GM12878 (cell line): ENCODE results near the gene PAN3. TPM values are rescaled to one million over a fixed set of nuclear protein-coding genes. Genes with fewer than 3 reads are reported as not detected.

Source experiments
- ATAC-seq: fragments of 200-7000 bp; cut with Tn5 transposase; 3 replicates; pipeline ENCODE4 v1.9.1; 2020; ENCODE audit warnings: mild to moderate bottlenecking, moderate library complexity
- BruUV-seq: library from RNA; stranded (reverse); fragments of 400-500 nt; replicated peaks from 2 replicates; lab custom pipeline; 2021; lab: Mats Ljungman, UMichigan
- CTCF ChIA-PET: fragments of 300-600 bp; sonication (Branson Sonifier 250); formaldehyde crosslinking; extraction: SDS; loops from one replicate; lab custom pipeline; 2021; ENCODE audit warnings: inconsistent platforms; lab: Yijun Ruan, JAX
- POLR2A ChIA-PET: fragments of 350-600 bp; formaldehyde crosslinking; extraction: SDS; loops from one replicate; lab custom pipeline; 2021; ENCODE audit warnings: inconsistent platforms; lab: Charles Lee
- RAD21 ChIA-PET: fragments of 300-600 bp; sonication (Branson Sonifier 250); formaldehyde crosslinking; loops from one replicate; lab custom pipeline; 2023; ENCODE audit warnings: antibody characterized with exemption; ENCODE audit not compliant: unreplicated experiment; lab: Charles Lee
- SMC1A ChIA-PET: fragments of 300-600 bp; sonication (Branson Sonifier 250); formaldehyde crosslinking; loops from one replicate; lab custom pipeline; 2023; ENCODE audit not compliant: unreplicated experiment, uncharacterized antibody; lab: Charles Lee
- DNase-seq: peaks from one replicate; pipeline ENCODE4 v3.0.0-alpha.2; 2011; ENCODE audit warnings: low read depth, low spot score
- FAIRE-seq: peaks from 3 replicates; lab custom pipeline; 2011; peaks lifted over from hg19 to GRCh38; lab: Jason Lieb, UNC
- H2AFZ ChIP-seq: 2 replicates; pipeline ENCODE4 v1.6.0; 2011; ENCODE audit warnings: low read depth, low read length, control low read depth; ENCODE audit not compliant: control insufficient read depth
- H3K27ac ChIP-seq: 2 replicates; pipeline ENCODE4 v1.5.1; 2011; ENCODE audit warnings: control low read depth; ENCODE audit not compliant: control insufficient read depth, insufficient read depth
- H3K27me3 ChIP-seq, 2 experiments: replicated peaks in 1 of 2; 2 replicates each; pipeline versions ENCODE4 v1.6.0 to v1.6.1; 2011; ENCODE audit warnings: low read length in 1 of 2; ENCODE audit not compliant: control insufficient read depth in 2 of 2, insufficient read depth in 2 of 2
- H3K36me3 ChIP-seq, 2 experiments: 2 replicates each; pipeline ENCODE4 v1.5.1; 2011; ENCODE audit warnings: low read length in 1 of 2; ENCODE audit not compliant: control insufficient read depth in 2 of 2, insufficient read depth in 2 of 2
- H3K4me1 ChIP-seq: 2 replicates; pipeline ENCODE4 v1.6.1; 2011; ENCODE audit warnings: mild to moderate bottlenecking, low read length, moderate library complexity, mixed read lengths; ENCODE audit not compliant: control insufficient read depth, insufficient read depth
- H3K4me2 ChIP-seq: 2 replicates; pipeline ENCODE4 v1.6.0; 2011; ENCODE audit warnings: control low read depth; ENCODE audit not compliant: control insufficient read depth, insufficient read depth
- H3K4me3 ChIP-seq: fragments of 200-600 bp; sonication (generic); 2 replicates; pipeline ENCODE4 v1.5.1; 2016
- H3K79me2 ChIP-seq: 2 replicates; pipeline ENCODE4 v1.6.0; 2011; ENCODE audit warnings: low read length; ENCODE audit not compliant: control insufficient read depth, insufficient read depth
- H3K9ac ChIP-seq: 2 replicates; pipeline ENCODE4 v1.8.0; 2011; ENCODE audit warnings: low read length, control low read depth, mixed read lengths; ENCODE audit not compliant: control insufficient read depth, insufficient read depth
- H3K9me3 ChIP-seq: replicated peaks from 3 replicates; pipeline ENCODE4 v1.5.1; 2011; ENCODE audit warnings: mild to moderate bottlenecking, low read length; ENCODE audit not compliant: control insufficient read depth, insufficient read depth
- H4K20me1 ChIP-seq: 2 replicates; pipeline ENCODE4 v1.6.0; 2011; ENCODE audit not compliant: control insufficient read depth, insufficient read depth
- BACH1 ChIP-seq: fragments of 450-650 bp; IDR thresholded peaks from 2 replicates; pipeline ENCODE4 v1.6.1; 2017; ENCODE audit warnings: mild to moderate bottlenecking, borderline replicate concordance
- MEF2A ChIP-seq: IDR thresholded peaks from 2 replicates; pipeline ENCODE4 v1.6.1; 2011; ENCODE audit warnings: low read depth, mild to moderate bottlenecking, low read length, moderate library complexity; ENCODE audit not compliant: insufficient read depth
- NR2F1 ChIP-seq: fragments of 450-650 bp; conservative IDR thresholded peaks from 2 replicates; pipeline ENCODE4 v1.6.1; 2017; ENCODE audit warnings: mild to moderate bottlenecking
- SREBF1 ChIP-seq: IDR thresholded peaks from 2 replicates; pipeline ENCODE4 v1.6.1; 2012; ENCODE audit warnings: mild to moderate bottlenecking, low read length
- SREBF2 ChIP-seq: IDR thresholded peaks from 2 replicates; pipeline ENCODE4 v1.6.1; 2012; ENCODE audit warnings: mild to moderate bottlenecking, low read length
- YY1 ChIP-seq: IDR thresholded peaks from 2 replicates; pipeline ENCODE4 v1.6.1; 2011; ENCODE audit warnings: low read depth, mild to moderate bottlenecking, low read length
- WGBS: methylation state at CpG from one replicate; pipeline ENCODE4 v1.1.6; 2016; ENCODE audit warnings: low lambda C conversion rate; ENCODE audit not compliant: insufficient replicate concordance, insufficient coverage; ENCODE audit errors: missing lambda C conversion rate; 5-methylcytosine and 5-hydroxymethylcytosine counted together
- in situ Hi-C: fragments of 300-500 bp; cut with MboI; formaldehyde crosslinking; loops from 9 replicates; pipeline ENCODE4 v1.14.3; 2018; ENCODE audit warnings: mixed read lengths
- intact Hi-C: fragments of 100-400 bp; cut with micrococcal nuclease; formaldehyde crosslinking; loops from one replicate; pipeline ENCODE4 v1.14.2; 2022; ENCODE audit not compliant: unreplicated experiment
- polyA plus RNA-seq, 11 experiments: library from polyadenylated mRNA; depleted of rRNA in 4 of 11; unstranded in 6 of 11; stranded (reverse) in 5 of 11; fragments of >200 nt; fragmentation: Nextera tagmentation in 4 of 11; fragmentation: Illumina TruSeq in 1 of 11; extraction: Ambion mirVana in 4 of 11; extraction: Trizol in 1 of 11; gene quantifications; 1 replicate in 1 of 11; 2 replicates in 10 of 11; pipeline versions ENCODE4 v1.2.1 to v1.2.3, GENCODE V29; 2011 to 2016; ENCODE audit warnings: inconsistent platforms in 2 of 11, missing spikeins in 2 of 11, low read depth in 1 of 11
- total RNA-seq, 4 experiments: library from RNA; depleted of rRNA in 3 of 4; stranded (reverse); fragments of >200 nt in 3 of 4; fragmentation: Illumina TruSeq in 1 of 4; extraction: Trizol in 1 of 4; gene quantifications; 2 replicates each; pipeline versions ENCODE4 v1.2.1 to v1.2.3, GENCODE V29; 2013 to 2021
- TF ChIP-seq, protein P1 (sequence below): IDR thresholded peaks from 2 replicates; pipeline ENCODE4 v1.6.1; 2012; ENCODE audit warnings: low read length, inconsistent platforms
- TF ChIP-seq, protein P2 (sequence below): IDR thresholded peaks from 2 replicates; pipeline ENCODE4 v1.6.1; 2012; ENCODE audit warnings: improper control_type of control experiment, low read depth, low read length; ENCODE audit not compliant: insufficient replicate concordance
- TF ChIP-seq, protein P3 (sequence below): IDR thresholded peaks from 2 replicates; pipeline ENCODE4 v1.6.1; 2011; ENCODE audit warnings: borderline replicate concordance, low read depth, mild to moderate bottlenecking, moderate library complexity, low read length; ENCODE audit not compliant: insufficient read depth, poor library complexity, severe bottlenecking

The PAN3 gene
- total and polyA plus RNA-seq, 10 of the 15 experiments (the other 5 are each of a cell fraction or from before 2014, with no cell fraction given), result 13.0 to 33.3 (median 19.9) TPM

DNA sequence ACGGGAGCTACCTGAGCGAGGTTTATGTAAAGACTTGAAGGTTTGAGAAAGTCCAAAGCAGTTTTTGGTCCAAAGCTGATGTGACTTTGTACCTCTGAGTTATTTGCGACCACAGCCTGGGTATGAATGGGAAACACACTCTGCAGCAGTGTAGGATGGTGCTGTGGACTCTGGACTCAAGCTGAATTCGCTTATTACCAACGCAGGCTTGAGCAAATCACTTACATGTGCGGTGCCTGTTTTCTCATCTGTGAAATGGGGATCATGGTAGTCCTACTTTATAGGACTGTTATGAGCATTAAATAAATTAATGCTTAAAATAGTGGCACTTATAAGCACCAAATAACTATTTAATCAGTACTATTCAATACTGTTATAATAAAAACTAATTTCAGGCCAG is 176.5 kb downstream of the PAN3 start:
- CTCF ChIA-PET, result interaction anchor here (0.6 to 2.1 kb wide), 6 partner anchors 9 to 482 kb away, joined by 3 to 8 read pairs (median 4); no protein-coding TSS in a partner anchor
- FAIRE-seq, result no peak
- POLR2A ChIA-PET, result no interaction called here
- 78% methylated on average over 6 of the region's 6 CpGs for WGBS
- Histone ChIP-seq H3K79me2 (no peaks in the 10 kb centered on the region), H3K4me2 (no peak overlapping the region), H3K9ac (no peak overlapping the region), H3K36me3 (no peaks in the 10 kb centered on the region), H3K4me1 (no peaks in the 10 kb centered on the region), H3K27me3 (no peaks in the 10 kb centered on the region), H4K20me1 (no peaks in the 10 kb centered on the region), H3K9me3 (no peaks in the 10 kb centered on the region), H3K4me3 (no peak overlapping the region), H2AFZ (no peak overlapping the region), H3K27ac (no peak overlapping the region)
- RAD21 ChIA-PET, result interaction anchor here (0.9 to 1.2 kb wide), 2 partner anchors 11 to 341 kb away, joined by 3 read pairs; no protein-coding TSS in a partner anchor
- no peak for ATAC-seq
- no peak for DNase-seq
- BruUV-seq, result no TSS peak
- intact Hi-C loops, result no loop called here
- in situ Hi-C loops, result loop anchor here (25.0 kb wide), 1 partner anchor 1047 kb away; no protein-coding TSS in a partner anchor
- no peak for TF ChIP-seq MEF2A
- TF ChIP-seq, protein P1, sequence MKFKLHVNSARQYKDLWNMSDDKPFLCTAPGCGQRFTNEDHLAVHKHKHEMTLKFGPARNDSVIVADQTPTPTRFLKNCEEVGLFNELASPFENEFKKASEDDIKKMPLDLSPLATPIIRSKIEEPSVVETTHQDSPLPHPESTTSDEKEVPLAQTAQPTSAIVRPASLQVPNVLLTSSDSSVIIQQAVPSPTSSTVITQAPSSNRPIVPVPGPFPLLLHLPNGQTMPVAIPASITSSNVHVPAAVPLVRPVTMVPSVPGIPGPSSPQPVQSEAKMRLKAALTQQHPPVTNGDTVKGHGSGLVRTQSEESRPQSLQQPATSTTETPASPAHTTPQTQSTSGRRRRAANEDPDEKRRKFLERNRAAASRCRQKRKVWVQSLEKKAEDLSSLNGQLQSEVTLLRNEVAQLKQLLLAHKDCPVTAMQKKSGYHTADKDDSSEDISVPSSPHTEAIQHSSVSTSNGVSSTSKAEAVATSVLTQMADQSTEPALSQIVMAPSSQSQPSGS, result no peak
- TF ChIP-seq SREBF1, result no peak
- SMC1A ChIA-PET, result interaction anchor here (0.7 to 2.4 kb wide), 7 partner anchors 10 to 484 kb away, joined by 3 to 18 read pairs (median 3); no protein-coding TSS in a partner anchor

DNA sequence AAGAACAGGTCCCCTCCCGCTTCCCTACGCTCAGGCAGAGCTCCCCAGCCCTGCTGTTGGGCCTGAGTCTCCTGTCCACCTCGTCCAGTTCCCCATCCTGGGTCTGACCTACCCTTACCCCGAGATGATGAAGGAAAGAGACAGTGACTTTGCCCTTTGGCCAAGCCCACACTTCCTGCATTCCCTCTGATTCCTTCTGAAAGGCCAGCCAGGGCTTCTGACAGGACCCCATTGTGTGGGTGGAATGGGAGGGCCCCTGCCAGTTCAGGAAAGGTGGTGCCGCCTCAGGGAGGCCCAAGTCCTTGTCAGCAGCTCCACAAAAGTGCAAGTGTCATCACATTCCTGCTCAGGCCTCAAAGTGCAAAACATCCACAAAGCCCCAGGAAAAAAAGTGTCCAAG is 177.8 kb downstream of the PAN3 start:
- intact Hi-C loops (no loop called here), in situ Hi-C loops (loop anchor here (25.0 kb wide), 1 partner anchor 1046 kb away; no protein-coding TSS in a partner anchor)
- no peaks in the 10 kb centered on the region for H3K27me3 ChIP-seq
- ATAC-seq, result no peak
- ChIA-PET CTCF (interaction anchor here (2.1 kb wide), 1 partner anchor 8 kb away, joined by 8 read pairs; no protein-coding TSS in a partner anchor), SMC1A (interaction anchor here (2.4 to 2.5 kb wide), 2 partner anchors 9 to 321 kb away, joined by 9 to 18 read pairs; no protein-coding TSS in a partner anchor), RAD21 (no interaction called here), POLR2A (no interaction called here)
- H4K20me1 ChIP-seq, result no peaks in the 10 kb centered on the region
- no peaks in the 10 kb centered on the region for H3K4me1 ChIP-seq
- 57% methylated on average over 5 of the region's 5 CpGs for WGBS
- no peaks in the 10 kb centered on the region for H3K79me2 ChIP-seq
- FAIRE-seq, result no peak
- no peaks in the 10 kb centered on the region for H3K9me3 ChIP-seq
- no peak overlapping the region for H3K4me2 ChIP-seq
- DNase-seq, result no peak
- no TSS peak for BruUV-seq
- H2AFZ ChIP-seq, result no peak overlapping the region
- H3K4me3 ChIP-seq, result no peak overlapping the region
- no peak overlapping the region for H3K9ac ChIP-seq
- no peaks in the 10 kb centered on the region for H3K36me3 ChIP-seq
- H3K27ac ChIP-seq, result no peak overlapping the region
- TF ChIP-seq, protein P2, sequence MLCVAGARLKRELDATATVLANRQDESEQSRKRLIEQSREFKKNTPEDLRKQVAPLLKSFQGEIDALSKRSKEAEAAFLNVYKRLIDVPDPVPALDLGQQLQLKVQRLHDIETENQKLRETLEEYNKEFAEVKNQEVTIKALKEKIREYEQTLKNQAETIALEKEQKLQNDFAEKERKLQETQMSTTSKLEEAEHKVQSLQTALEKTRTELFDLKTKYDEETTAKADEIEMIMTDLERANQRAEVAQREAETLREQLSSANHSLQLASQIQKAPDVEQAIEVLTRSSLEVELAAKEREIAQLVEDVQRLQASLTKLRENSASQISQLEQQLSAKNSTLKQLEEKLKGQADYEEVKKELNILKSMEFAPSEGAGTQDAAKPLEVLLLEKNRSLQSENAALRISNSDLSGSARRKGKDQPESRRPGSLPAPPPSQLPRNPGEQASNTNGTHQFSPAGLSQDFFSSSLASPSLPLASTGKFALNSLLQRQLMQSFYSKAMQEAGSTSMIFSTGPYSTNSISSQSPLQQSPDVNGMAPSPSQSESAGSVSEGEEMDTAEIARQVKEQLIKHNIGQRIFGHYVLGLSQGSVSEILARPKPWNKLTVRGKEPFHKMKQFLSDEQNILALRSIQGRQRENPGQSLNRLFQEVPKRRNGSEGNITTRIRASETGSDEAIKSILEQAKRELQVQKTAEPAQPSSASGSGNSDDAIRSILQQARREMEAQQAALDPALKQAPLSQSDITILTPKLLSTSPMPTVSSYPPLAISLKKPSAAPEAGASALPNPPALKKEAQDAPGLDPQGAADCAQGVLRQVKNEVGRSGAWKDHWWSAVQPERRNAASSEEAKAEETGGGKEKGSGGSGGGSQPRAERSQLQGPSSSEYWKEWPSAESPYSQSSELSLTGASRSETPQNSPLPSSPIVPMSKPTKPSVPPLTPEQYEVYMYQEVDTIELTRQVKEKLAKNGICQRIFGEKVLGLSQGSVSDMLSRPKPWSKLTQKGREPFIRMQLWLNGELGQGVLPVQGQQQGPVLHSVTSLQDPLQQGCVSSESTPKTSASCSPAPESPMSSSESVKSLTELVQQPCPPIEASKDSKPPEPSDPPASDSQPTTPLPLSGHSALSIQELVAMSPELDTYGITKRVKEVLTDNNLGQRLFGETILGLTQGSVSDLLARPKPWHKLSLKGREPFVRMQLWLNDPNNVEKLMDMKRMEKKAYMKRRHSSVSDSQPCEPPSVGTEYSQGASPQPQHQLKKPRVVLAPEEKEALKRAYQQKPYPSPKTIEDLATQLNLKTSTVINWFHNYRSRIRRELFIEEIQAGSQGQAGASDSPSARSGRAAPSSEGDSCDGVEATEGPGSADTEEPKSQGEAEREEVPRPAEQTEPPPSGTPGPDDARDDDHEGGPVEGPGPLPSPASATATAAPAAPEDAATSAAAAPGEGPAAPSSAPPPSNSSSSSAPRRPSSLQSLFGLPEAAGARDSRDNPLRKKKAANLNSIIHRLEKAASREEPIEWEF, result no peak
- no peak for TF ChIP-seq BACH1
- TF ChIP-seq, protein P3, sequence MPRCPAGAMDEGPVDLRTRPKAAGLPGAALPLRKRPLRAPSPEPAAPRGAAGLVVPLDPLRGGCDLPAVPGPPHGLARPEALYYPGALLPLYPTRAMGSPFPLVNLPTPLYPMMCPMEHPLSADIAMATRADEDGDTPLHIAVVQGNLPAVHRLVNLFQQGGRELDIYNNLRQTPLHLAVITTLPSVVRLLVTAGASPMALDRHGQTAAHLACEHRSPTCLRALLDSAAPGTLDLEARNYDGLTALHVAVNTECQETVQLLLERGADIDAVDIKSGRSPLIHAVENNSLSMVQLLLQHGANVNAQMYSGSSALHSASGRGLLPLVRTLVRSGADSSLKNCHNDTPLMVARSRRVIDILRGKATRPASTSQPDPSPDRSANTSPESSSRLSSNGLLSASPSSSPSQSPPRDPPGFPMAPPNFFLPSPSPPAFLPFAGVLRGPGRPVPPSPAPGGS, result no peak
- no peak for TF ChIP-seq SREBF2
- no peak for TF ChIP-seq NR2F1
- TF ChIP-seq YY1, result no peak
